Upper lobe of left lung (tissue), 6 donors: Measurements from ENCODE around the gene RB1. TPM values are rescaled to one million over a fixed set of nuclear protein-coding genes. Genes with fewer than 3 reads are reported as not detected.
"Not testable (repeated sequence)": the region's sequence is repeated elsewhere in the genome, so short reads cannot be mapped to it uniquely, and the experiment has no call there.

Experiments used
- ATAC-seq, 2 donors: fragments of 200-7000 bp; cut with Tn5 transposase; one replicate each; pipeline ENCODE4 v1.9.1; 2022; ENCODE audit warnings: mild to moderate bottlenecking in 2 of 2, moderate library complexity in 2 of 2; ENCODE audit not compliant: low FRiP score in 2 of 2
- DNase-seq, 2 donors: peaks; one replicate each; pipeline ENCODE4 v3.0.0-alpha.2; 2019 to 2020
- H3K27ac ChIP-seq, 4 donors: fragments of 200-600 bp; sonication (generic); one replicate each; pipeline ENCODE4 v1.5.1; 2016 to 2019
- H3K27me3 ChIP-seq, 4 donors: fragments of 200-600 bp; sonication (generic); one replicate each; pipeline ENCODE4 v1.5.1; 2017 to 2019
- H3K36me3 ChIP-seq, 4 donors: fragments of 200-600 bp; sonication (generic); one replicate each; pipeline ENCODE4 v1.5.1; 2016 to 2019
- H3K4me1 ChIP-seq, 4 donors: fragments of 200-600 bp; sonication (generic); one replicate each; pipeline ENCODE4 v1.5.1; 2018 to 2019
- H3K4me3 ChIP-seq, 4 donors: fragments of 200-600 bp; sonication (generic); one replicate each; pipeline ENCODE4 v1.5.1; 2017 to 2019; ENCODE audit warnings: mild to moderate bottlenecking in 2 of 4, moderate library complexity in 1 of 4
- H3K9me3 ChIP-seq, 4 donors: fragments of 200-600 bp; sonication (generic); one replicate each; pipeline ENCODE4 v1.5.1; 2018 to 2019
- EP300 ChIP-seq, 4 donors: sonication (generic); formaldehyde crosslinking; IDR thresholded peaks; one replicate each; pipeline ENCODE4 v1.5.1; 2017; ENCODE audit warnings: antibody characterized with exemption in 4 of 4, control low read depth in 2 of 4
- POLR2A ChIP-seq, 4 donors: fragments of 450-650 bp; IDR thresholded peaks; one replicate each; pipeline ENCODE4 v1.5.1; 2016 to 2017; ENCODE audit warnings: antibody characterized with exemption in 4 of 4, mild to moderate bottlenecking in 2 of 4
- POLR2AphosphoS5 ChIP-seq, 2 donors: sonication (generic); formaldehyde crosslinking; IDR thresholded peaks; one replicate each; pipeline ENCODE4 v1.5.1; 2017; ENCODE audit warnings: antibody characterized with exemption in 2 of 2
- WGBS, 2 donors: methylation state at CpG; one replicate each; pipeline ENCODE4 v1.1.5; 2017 to 2018; 5-methylcytosine and 5-hydroxymethylcytosine counted together
- total RNA-seq, 6 donors: library from RNA; depleted of rRNA in 4 of 6; stranded (reverse); fragments of >200 nt in 4 of 6; gene quantifications; one replicate each; pipeline versions ENCODE4 v1.1.0 to v1.2.1, GENCODE V29; 2016 to 2021
- TF ChIP-seq, protein P1 (sequence below), 6 experiments: fragments of 450-650 bp in 4 of 6; fragments of 200-600 bp in 2 of 6; sonication (generic) in 2 of 6; IDR thresholded peaks; one replicate each; pipeline ENCODE4 v1.5.1; 2016 to 2019; ENCODE audit warnings: antibody characterized with exemption in 6 of 6
- donor health status: DM: no; HTN: no; CAD: no; lungs with moderate emphysema.
- donor health status: DM: no; HTN: yes; CAD: no; lungs with severe emphysema.

Gene RB1
- total RNA-seq, 6 donors from 2014 or later = 20.2 to 46.6 (median 32.9) TPM

DNA sequence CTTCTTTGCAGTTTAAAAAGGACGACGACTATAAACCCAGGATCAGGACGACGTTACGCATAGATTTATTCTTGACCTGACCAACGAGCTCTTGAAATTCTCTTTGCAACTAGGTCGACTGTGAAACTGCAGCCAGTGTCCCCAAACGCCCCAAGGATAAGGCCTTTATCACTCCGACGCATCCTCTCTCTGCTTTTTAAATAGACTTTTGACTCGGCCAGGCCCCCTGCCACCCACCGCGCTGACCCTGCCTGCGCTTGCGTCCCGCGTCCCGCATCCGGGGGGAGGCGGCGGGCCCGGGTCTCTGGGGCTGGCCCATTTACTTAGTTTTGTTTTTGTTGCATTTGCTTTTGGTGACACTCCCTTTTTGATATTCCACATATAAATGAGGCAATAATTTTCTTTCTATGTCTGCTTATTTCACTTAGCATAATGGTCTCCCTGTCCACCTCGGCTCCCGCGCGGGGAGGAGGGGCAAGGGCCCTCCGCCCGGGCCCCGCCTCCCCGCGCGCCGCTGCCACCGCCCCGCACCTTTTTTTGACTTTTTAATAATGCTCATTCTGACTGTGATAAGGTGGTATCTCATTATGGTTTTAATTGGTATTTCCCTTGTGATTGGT is 17.4 kb downstream of the RB1 start:
- Histone ChIP-seq H3K36me3 (peaks cover 0 to 27% (median 15%) of the 10 kb centered on the region in 4 donors), H3K27ac (no peak overlapping the region), H3K4me1 (peaks cover 0 to 16% (median 6%) of the 10 kb centered on the region in 4 donors), H3K4me3 (peak overlapping the region in 3 of 4 donors; percentile 19 to 46 (median 40)), H3K27me3 (no peaks in the 10 kb centered on the region), H3K9me3 (peaks cover 4 to 10% (median 6%) of the 10 kb centered on the region in 4 donors)
- DNase-seq = peak in 1 of 2 donors; percentile 79
- WGBS, 2 donors = 70% methylated on average over 35 of the region's 35 CpGs
- ATAC-seq = no peak
- TF ChIP-seq, protein P1, sequence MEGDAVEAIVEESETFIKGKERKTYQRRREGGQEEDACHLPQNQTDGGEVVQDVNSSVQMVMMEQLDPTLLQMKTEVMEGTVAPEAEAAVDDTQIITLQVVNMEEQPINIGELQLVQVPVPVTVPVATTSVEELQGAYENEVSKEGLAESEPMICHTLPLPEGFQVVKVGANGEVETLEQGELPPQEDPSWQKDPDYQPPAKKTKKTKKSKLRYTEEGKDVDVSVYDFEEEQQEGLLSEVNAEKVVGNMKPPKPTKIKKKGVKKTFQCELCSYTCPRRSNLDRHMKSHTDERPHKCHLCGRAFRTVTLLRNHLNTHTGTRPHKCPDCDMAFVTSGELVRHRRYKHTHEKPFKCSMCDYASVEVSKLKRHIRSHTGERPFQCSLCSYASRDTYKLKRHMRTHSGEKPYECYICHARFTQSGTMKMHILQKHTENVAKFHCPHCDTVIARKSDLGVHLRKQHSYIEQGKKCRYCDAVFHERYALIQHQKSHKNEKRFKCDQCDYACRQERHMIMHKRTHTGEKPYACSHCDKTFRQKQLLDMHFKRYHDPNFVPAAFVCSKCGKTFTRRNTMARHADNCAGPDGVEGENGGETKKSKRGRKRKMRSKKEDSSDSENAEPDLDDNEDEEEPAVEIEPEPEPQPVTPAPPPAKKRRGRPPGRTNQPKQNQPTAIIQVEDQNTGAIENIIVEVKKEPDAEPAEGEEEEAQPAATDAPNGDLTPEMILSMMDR (IDR thresholded peaks at IDR 0.05) = no peak
- TF ChIP-seq EP300 (IDR thresholded peaks at IDR 0.05) (no peak), POLR2A (IDR thresholded peaks at IDR 0.05) (no peak), POLR2AphosphoS5 (IDR thresholded peaks at IDR 0.05) (no peak)

DNA sequence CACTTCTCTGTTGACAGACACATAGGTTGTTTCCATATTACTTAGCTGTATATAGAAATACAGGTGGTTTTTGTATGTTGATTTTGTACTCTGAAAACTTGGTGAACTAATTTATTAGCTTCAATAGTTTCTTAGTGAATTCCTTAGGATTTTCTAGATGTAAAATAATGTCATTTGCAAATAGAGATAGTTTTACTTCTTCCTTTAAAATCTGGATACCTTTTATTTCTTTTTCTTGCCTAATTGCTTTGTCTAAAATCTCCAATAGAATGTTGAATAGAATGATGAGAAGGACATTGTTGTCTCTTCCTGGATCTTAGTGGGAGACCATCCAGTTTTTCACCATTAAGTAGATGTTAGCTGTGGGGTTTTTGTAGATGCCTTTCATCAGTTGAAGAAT is 18.7 kb downstream of the RB1 start:
- Histone ChIP-seq H3K27ac (no peak overlapping the region), H3K9me3 (peaks cover 4 to 10% (median 6%) of the 10 kb centered on the region in 4 donors), H3K36me3 (peaks cover 0 to 21% (median 9%) of the 10 kb centered on the region in 4 donors), H3K4me3 (no peak overlapping the region), H3K4me1 (peaks cover 0 to 11% (median 3%) of the 10 kb centered on the region in 4 donors), H3K27me3 (no peaks in the 10 kb centered on the region)
- ATAC-seq = no peak
- no peak for TF ChIP-seq EP300 (IDR thresholded peaks at IDR 0.05)
- no peak for TF ChIP-seq POLR2A (IDR thresholded peaks at IDR 0.05)
- no peak for TF ChIP-seq POLR2AphosphoS5 (IDR thresholded peaks at IDR 0.05)
- TF ChIP-seq, protein P1 (IDR thresholded peaks at IDR 0.05) = no peak
- no peak for DNase-seq

DNA sequence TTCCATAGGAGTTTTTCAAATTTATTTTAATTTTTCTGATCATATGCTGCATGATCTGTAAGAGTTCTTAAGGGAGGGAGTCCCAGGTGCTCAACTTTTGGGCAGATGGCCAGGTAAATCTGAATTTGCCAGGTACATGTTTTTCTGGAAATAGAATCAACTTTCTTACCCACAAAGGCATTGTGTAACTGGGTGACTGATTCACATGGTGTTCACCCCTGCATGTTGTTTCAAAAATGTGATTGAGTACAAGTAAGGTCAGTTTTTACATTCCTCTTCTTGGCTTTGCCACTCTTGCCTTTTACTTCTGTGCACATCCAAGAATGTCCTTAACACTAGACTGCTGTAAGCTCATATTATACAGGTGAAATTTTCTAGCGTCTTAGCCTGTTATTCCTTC is 30.4 kb downstream of the RB1 start:
- peak in 1 of 2 donors; percentile 22 for DNase-seq
- H3K27ac ChIP-seq = no peak overlapping the region
- peaks cover 0 to 4% (median 1%) of the 10 kb centered on the region in 4 donors for H3K36me3 ChIP-seq
- H3K4me3 ChIP-seq = no peak overlapping the region
- WGBS, 2 donors = 83 to 85% methylated on average over 1 of the region's 1 CpG
- peaks cover 4 to 8% (median 7%) of the 10 kb centered on the region in 4 donors for H3K4me1 ChIP-seq
- no peak for TF ChIP-seq POLR2A (IDR thresholded peaks at IDR 0.05)
- TF ChIP-seq, protein P1 (IDR thresholded peaks at IDR 0.05) = no peak
- TF ChIP-seq EP300 (IDR thresholded peaks at IDR 0.05) = no peak
- no peak for TF ChIP-seq POLR2AphosphoS5 (IDR thresholded peaks at IDR 0.05)
- peaks cover 0 to 4% (median 0%) of the 10 kb centered on the region in 4 donors for H3K9me3 ChIP-seq
- no peak for ATAC-seq
- H3K27me3 ChIP-seq = no peaks in the 10 kb centered on the region

DNA sequence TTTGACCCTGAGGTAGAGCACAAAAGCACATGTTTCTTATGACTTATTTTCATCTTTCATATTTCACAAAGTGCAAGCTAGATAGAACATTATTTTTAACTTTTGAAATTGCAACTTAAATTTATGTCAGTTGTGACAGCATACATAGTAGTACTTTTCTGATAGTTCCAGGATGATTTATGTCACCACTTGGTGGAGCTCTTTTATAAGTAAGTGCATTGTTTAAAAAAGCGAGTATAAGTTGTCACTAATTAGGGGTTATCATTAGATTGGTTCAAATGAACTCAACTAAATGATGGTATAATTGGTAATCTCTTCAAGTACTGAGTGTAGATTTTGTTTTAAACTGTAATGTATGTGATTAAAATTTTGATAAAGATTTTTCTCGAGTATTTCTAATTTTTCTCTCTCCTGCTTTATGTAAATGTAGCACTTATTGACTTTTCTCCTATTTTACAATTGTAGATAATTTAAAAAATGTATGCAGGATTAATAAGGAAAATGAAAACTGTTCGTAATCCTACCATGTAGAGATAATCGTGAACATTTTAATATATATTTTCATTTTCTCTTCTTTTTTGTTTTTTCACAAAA is 31.1 kb downstream of the RB1 start:
- Histone ChIP-seq H3K36me3 (peaks cover 0 to 9% (median 6%) of the 10 kb centered on the region in 4 donors), H3K27ac (no peak overlapping the region), H3K9me3 (peaks cover 0 to 10% (median 2%) of the 10 kb centered on the region in 4 donors), H3K4me3 (no peak overlapping the region), H3K4me1 (peaks cover 4 to 8% (median 7%) of the 10 kb centered on the region in 4 donors), H3K27me3 (no peaks in the 10 kb centered on the region)
- WGBS, 2 donors = 72 to 75% methylated on average over 4 of the region's 4 CpGs
- DNase-seq (no peak), ATAC-seq (peak; percentile 37 to 66)
- no peak for TF ChIP-seq POLR2A (IDR thresholded peaks at IDR 0.05)
- TF ChIP-seq, protein P1 (IDR thresholded peaks at IDR 0.05) = peak in 5 of 6 experiments; percentile 27 to 65 (median 56)

DNA sequence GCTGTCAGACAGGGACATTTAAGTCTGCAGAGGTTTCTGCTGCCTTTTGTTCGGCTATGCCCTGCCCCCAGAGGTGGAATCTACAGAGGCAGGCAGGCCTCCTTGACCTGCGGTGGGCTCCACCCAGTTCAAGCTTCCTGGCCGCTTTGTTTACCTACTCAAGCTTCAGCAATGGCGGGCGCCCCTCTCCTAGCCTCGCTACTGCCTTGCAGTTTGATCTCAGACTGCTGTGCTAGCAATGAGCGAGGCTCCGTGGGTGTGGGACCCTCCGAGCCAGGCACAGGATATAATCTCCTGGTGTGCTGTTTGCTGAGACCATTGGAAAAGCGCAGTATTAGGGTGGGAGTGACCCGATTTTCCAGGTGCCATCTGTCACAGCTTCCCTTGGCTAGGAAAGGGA is 35.6 kb downstream of the RB1 start:
- H3K4me1 ChIP-seq, H3K27me3 ChIP-seq, H3K36me3 ChIP-seq, H3K27ac ChIP-seq, ATAC-seq, H3K4me3 ChIP-seq: not testable (repeated sequence)
- H3K9me3 ChIP-seq = peaks cover 0 to 10% (median 2%) of the 10 kb centered on the region in 4 donors
- DNase-seq = peak in 1 of 2 donors; percentile 17
- WGBS, 2 donors = 96 to 98% methylated on average over 4 to 11 of the region's 11 CpGs
